Stromal cell of bone marrow (primary cell): ENCODE data around the gene FGF13.
A peak's percentile ranks its signal among the peaks of the same experiment; 100 is the strongest.

Experiments used
- DNase-seq: peaks from one replicate; pipeline ENCODE4 v3.0.0-alpha.2; 2012; ENCODE audit warnings: low read depth

The FGF13 gene

GRCh38 chrX:138711399-138712347 is at the start of gene FGF13:
Gene FGF13, minus strand, starts transcription at chrX:138711717. Its CDS starts 714 bp downstream, at chrX:138711003.
- no peak for DNase-seq

DNA sequence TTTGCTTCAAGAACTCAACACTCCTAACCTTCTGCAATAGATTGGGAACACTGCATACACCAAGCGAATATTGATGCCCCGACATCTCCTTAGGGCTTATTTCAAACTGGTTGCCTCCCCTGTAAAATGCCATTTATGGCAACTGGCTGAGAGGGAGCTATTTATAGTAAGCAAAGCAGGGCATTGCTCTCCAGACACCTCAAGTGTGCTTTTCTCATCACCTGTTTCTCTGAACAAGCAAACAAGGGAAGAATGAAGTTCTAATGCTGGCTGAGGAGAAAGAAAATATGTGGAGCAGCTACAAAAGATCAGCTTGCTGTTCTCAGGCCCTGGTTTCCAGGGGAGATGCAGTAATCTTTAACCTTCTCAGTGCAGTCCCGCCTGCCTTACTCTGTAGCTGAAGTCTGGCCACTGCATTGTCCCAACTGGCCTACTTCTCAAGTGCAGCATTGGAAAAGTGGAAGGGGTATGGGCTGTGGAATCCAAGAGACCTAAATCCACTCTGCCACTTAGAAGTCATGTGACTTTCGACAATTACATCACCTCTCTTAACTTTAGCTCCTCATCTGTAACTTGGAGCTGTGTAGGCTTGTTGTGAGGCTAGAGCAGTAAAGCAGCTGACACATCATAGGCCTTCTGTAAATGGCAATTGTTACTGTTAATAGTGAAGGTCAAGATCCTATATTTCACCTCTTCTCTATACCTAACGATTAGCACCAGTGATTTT is 47.9 kb upstream of the FGF13 start:
- no peak for DNase-seq

DNA sequence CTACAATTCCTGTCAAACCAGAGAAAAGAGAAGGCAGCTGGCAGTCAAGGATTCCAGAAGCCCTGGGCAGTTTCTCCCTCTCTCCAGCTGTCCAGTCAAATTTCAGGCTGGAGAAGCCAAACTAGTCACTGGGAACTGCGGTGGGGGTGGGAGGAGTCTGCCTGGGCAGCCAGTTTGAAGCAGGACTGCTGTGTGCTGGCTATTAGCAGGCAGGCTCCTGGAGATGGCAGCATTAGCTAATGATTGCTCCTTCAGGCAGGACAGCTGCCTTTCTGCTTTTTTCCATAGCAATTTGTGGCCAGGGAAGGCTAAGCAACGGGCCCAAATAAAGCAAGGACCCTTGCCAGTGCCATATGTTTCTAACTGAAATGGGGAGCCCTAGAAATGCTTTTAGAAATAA is 44.7 kb upstream of the FGF13 start:
- DNase-seq: peak; percentile 27

GRCh38 chrX:138754861-138755260 is 43.3 kb upstream of the FGF13 start:
- DNase-seq: no peak

DNA sequence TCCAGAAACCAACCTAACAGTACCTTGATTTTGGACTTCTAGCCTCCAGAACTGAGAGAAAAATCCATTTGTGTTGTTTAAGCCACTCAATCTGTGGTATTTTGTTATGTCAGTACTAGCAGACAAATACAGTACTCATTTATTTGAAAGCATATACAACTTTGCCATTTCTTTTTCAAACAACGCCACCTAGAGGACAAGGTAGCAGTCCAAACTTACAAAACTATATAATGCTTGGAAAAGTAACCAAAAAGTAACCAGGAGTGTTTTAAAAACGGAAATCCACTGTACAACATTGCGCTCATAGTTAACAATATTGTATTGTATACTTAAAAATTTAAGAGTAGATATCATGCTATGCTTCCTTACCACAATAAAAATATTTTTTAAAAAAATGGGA is 37.0 kb upstream of the FGF13 start:
- DNase-seq: no peak

GRCh38 chrX:138745196-138745595 is 33.7 kb upstream of the FGF13 start:
- DNase-seq: peak; percentile 14

DNA sequence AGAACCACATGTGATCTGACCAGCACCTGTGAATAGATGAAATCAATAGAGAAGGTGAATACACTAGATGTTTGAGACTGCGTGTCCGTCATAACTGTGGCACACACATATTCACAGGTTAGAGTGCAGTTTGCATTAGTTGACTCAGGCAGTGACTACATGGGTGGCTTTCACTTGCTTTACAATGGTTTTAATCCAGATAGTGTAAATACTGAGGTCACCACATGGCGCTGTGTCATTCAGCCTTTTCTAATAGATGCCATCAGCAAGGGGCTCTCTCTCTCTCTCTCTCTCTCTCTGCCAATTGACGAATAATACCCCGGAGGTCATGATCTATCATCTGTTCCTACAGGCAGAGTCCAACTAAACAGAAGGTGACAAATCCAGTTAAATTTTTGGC is 30.7 kb upstream of the FGF13 start:
- DNase-seq: no peak

GRCh38 chrX:138740341-138740740 is 28.8 kb upstream of the FGF13 start:
- DNase-seq: no peak

- no peak for DNase-seq
Measured at GRCh38 chrX:138723301-138723700, 11.8 kb upstream of the FGF13 start.

- no peak for DNase-seq
Measured at GRCh38 chrX:138719396-138719795, 7.9 kb upstream of the FGF13 start.

DNA sequence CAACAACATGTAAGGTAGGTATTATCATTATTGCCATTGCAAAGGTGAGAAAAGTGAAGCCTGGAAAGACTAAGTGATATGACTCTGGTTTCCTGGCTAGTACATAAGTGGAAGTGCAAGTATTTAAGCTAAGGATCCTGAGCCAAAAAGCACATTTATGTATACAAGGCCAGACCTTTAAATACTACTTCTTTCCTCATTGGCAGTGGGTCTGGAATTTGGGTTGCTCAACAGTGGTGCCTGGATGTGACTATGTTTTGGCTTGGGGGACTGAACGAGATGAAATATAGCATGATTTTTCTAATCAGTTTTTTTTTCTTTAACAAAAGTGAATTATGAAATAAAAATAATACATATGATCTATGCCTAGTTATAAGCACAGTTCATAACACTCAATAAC is 7.4 kb upstream of the FGF13 start:
- no peak for DNase-seq

- DNase-seq: no peak
Measured at GRCh38 chrX:138710866-138711341, 613 bp downstream of the FGF13 start.

- DNase-seq: no peak
Measured at GRCh38 chrX:138709886-138710791, 1.4 kb downstream of the FGF13 start.

DNA sequence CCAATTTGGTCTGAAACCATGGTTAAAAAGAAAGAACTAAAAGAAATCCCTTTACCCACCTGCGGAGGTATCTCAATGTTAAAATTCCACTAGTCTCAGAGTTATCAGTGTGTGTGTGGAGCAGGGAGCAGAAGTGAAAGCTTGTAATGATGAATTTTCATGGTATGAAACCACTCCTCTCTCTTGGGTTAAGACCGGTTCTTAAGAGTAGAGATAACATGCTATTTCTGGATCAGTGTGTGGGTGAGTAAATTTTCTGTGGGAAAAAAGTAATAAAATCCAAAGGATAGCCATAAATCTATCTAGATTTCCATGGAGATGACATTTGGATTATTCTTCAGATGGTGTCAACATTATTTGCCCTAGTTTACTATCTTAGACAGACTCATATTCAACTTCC is 3.2 kb downstream of the FGF13 start:
- no peak for DNase-seq

DNA sequence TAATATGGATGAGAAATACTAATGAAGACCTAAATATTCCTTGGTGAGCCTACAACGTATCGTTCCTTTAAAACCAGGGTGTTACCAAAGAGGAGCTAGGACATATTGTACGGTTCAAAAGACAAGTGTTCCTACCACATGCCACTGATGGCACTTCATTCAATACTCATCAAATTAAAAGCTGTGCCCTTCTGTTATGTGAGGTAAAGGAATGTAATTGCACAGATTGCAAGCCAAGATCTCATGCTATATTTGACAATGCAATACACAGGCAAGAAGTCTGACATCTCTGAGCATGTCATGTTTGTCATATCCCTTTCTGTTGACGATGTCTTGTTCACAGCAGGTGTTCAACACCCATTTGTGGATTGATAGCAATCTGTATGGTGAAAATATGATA is 6.9 kb downstream of the FGF13 start:
- no peak for DNase-seq

DNA sequence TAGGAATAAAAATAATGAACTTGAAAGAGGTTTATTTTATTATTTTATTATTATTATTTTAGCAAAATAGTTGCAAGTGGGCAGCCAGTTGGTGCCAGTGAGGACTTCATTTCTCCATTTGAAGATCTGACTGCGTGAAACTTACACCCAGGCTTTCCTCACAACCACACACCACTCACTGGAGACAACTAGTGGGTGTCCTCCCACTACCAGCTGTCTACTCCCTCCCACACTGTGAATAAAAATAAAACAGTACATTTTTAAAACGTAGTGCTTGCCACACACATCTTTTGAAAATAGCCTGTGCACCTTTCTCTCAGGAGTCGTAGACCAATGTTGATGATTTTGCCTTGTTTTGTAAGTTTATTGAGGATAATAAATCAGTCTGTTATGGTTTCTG is 7.4 kb downstream of the FGF13 start:
- DNase-seq: no peak

DNA sequence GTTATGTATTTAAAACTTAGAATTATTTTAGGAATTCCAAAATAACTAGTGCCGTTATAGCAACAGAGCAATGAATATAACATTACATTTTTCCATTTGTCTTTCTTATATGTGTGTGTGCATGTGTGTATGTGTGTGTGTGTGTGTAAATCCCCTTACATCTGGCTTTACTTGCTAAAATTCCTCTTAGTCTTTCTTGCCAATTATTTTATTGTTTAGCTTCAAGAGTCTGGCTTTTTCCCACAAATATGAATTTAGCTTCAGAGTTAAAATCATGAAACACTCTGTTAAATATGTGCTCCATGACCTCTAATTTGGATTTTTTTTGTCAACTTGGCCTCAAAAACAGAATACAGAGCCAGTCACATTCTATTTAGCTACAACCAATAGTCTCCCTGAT is 18.9 kb downstream of the FGF13 start:
- DNase-seq: no peak

DNA sequence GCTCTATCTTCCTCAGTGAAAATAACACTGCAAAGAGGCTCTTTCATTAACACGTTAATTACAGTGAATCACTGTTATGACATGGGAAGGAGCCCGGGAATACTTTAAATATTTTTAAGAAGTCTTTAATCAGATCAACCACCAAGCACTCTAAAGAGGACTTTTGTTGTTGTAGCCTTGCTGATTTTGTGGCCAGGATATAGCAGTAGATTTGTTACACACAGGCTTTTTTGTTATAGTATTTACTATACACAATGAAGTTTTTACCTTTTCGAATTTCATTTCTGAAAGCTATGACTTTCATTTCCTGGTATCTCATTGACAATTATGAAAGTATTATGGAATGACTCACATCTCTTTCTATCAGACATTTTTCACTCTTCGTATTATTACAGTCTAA is 20.3 kb downstream of the FGF13 start:
- no peak for DNase-seq

GRCh38 chrX:138690591-138690990 is 20.9 kb downstream of the FGF13 start:
- DNase-seq: no peak

DNA sequence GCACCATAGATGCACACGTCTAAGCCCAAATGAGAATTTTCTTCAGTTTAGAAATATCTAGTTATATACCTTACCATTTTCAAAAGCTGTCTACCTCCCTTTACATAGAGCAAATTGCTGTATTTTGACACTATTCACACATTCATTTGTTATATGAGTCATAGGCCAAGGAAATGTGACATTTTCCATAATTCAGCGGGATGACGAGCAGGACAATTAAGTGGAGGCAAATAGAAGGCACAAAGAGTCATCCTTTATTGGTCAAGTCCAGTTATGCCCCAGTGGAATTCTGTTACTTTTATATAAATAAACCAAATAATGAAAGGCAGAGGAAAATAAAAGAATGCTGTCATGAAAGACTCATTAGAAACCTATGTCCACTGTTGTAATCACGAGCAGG is 27.9 kb downstream of the FGF13 start:
- DNase-seq: no peak

DNA sequence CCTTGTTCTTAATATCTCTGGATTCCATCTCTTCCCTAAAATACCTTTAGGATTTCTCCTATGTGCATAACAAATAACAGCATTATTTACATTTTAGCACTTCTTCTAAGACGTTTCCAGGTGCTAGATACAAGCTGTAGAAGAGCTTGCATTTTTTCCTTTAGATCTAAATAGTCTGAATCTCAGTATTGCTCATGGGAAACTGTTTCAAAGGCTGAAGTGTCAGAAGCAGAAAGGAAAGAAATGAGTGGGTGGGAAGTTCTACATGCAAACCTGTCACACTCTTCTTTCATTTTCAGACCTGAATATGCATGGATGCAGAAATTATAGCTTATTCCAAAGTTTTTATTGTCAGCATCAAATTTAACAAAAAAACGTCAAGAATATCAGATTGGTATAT is 41.8 kb downstream of the FGF13 start:
- DNase-seq: no peak

GRCh38 chrX:138664466-138664865 is 47.1 kb downstream of the FGF13 start:
- DNase-seq: no peak
